ENCODE data around the gene MDM2. TPM values are rescaled to one million over a fixed set of nuclear protein-coding genes. Genes with fewer than 3 reads are reported as not detected.

MDM2 gene
- total RNA-seq, 3 donors from 2014 or later = 74.7 to 92.1 (median 91.3) TPM

- peaks cover 6% of the 10 kb centered on the region for H3K36me3 ChIP-seq (ENCODE audit: low read depth)
- no peak overlapping the region for H3K4me3 ChIP-seq
- ATAC-seq = no peak
- H3K9me3 ChIP-seq = no peaks in the 10 kb centered on the region
- no peak for TF ChIP-seq CTCF (IDR thresholded peaks at IDR 0.05)
- peaks cover 3% of the 10 kb centered on the region for H3K4me1 ChIP-seq (ENCODE audit: low read depth)
- intact Hi-C loops (cut with DNase I, micrococcal nuclease) = no loop called here
- no peak for DNase-seq
Measured at GRCh38 chr12:68842784-68843567, 35.0 kb downstream of the MDM2 start.

- Histone ChIP-seq H3K36me3 (ENCODE audit: low read depth) (peaks cover 6% of the 10 kb centered on the region), H3K9me3 (no peaks in the 10 kb centered on the region), H3K4me1 (ENCODE audit: low read depth) (peaks cover 3% of the 10 kb centered on the region), H3K4me3 (no peak overlapping the region)
- no peak for DNase-seq
- intact Hi-C loops (cut with DNase I, micrococcal nuclease) = no loop called here
- TF ChIP-seq CTCF (IDR thresholded peaks at IDR 0.05) = no peak
- no peak for ATAC-seq
Measured at GRCh38 chr12:68844318-68844745, 36.4 kb downstream of the MDM2 start.

GRCh38 chr12:68844788-68845695 is 37.1 kb downstream of the MDM2 start:
- Histone ChIP-seq H3K9me3 (no peaks in the 10 kb centered on the region), H3K4me3 (no peak overlapping the region), H3K36me3 (ENCODE audit: low read depth) (no peaks in the 10 kb centered on the region), H3K4me1 (ENCODE audit: low read depth) (peaks cover 3% of the 10 kb centered on the region)
- TF ChIP-seq CTCF (IDR thresholded peaks at IDR 0.05) = no peak
- DNase-seq = no peak
- ATAC-seq = no peak
- intact Hi-C loops (cut with DNase I, micrococcal nuclease) = no loop called here

GRCh38 chr12:68846811-68847210 is 38.8 kb downstream of the MDM2 start:
- TF ChIP-seq CTCF (IDR thresholded peaks at IDR 0.05) = no peak
- intact Hi-C loops (cut with DNase I, micrococcal nuclease) = no loop called here
- H3K9me3 ChIP-seq = no peaks in the 10 kb centered on the region
- H3K4me3 ChIP-seq = no peak overlapping the region
- peaks cover 3% of the 10 kb centered on the region for H3K4me1 ChIP-seq (ENCODE audit: low read depth)
- ATAC-seq = no peak
- no peak for DNase-seq
- no peaks in the 10 kb centered on the region for H3K36me3 ChIP-seq (ENCODE audit: low read depth)

GRCh38 chr12:68850390-68850789 is 42.4 kb downstream of the MDM2 start:
- DNase-seq = no peak
- ATAC-seq = no peak
- H3K4me1 ChIP-seq (ENCODE audit: low read depth) = no peaks in the 10 kb centered on the region
- intact Hi-C loops (cut with DNase I, micrococcal nuclease) = no loop called here
- H3K4me3 ChIP-seq = no peak overlapping the region
- H3K9me3 ChIP-seq = no peaks in the 10 kb centered on the region
- no peaks in the 10 kb centered on the region for H3K36me3 ChIP-seq (ENCODE audit: low read depth)
- TF ChIP-seq CTCF (IDR thresholded peaks at IDR 0.05) = no peak
